Ectodermal cell (in vitro differentiated cells): ENCODE results near the gene NIPSNAP3A. TPM values are rescaled to one million over a fixed set of nuclear protein-coding genes. Genes with fewer than 3 reads are reported as not detected.
"Not testable (repeated sequence)": the region's sequence is repeated elsewhere in the genome, so short reads cannot be mapped to it uniquely, and the experiment has no call there.

Experiments used
- H3K27ac ChIP-seq: 2 replicates; pipeline ENCODE4 v1.7.0; 2013; ENCODE audit warnings: mild to moderate bottlenecking, low read depth, low read length; ENCODE audit not compliant: insufficient read depth, poor library complexity, severe bottlenecking
- H3K27me3 ChIP-seq: 2 replicates; pipeline ENCODE4 v1.7.0; 2013; ENCODE audit warnings: mild to moderate bottlenecking, low read length; ENCODE audit not compliant: insufficient read depth, control insufficient read depth, poor library complexity, severe bottlenecking
- H3K36me3 ChIP-seq: one replicate; pipeline ENCODE4 v1.7.0; 2013; ENCODE audit warnings: low read length; ENCODE audit not compliant: control insufficient read depth, insufficient read depth
- H3K4me1 ChIP-seq: one replicate; pipeline ENCODE4 v1.7.0; 2013; ENCODE audit warnings: low read length; ENCODE audit not compliant: control insufficient read depth, insufficient read depth
- H3K4me3 ChIP-seq: 2 replicates; pipeline ENCODE4 v1.7.0; 2013; ENCODE audit warnings: low read depth, low read length, control low read depth; ENCODE audit not compliant: insufficient read depth
- H3K9me3 ChIP-seq: 2 replicates; pipeline ENCODE4 v1.7.0; 2013; ENCODE audit warnings: mild to moderate bottlenecking, low read length, moderate library complexity; ENCODE audit not compliant: control insufficient read depth
- WGBS, 2 experiments: methylation state at CpG; one replicate each; pipeline ENCODE4 v1.1.7; 2013; ENCODE audit warnings: missing lambda C conversion rate in 2 of 2; 5-methylcytosine and 5-hydroxymethylcytosine counted together
- polyA plus RNA-seq, 4 experiments: library from polyadenylated mRNA; stranded (reverse); fragments of 50-300 nt; gene quantifications; one replicate each; pipeline ENCODE4 v1.2.3, GENCODE V29; 2013

Gene NIPSNAP3A
- 29.4 TPM for polyA plus RNA-seq (2013, experiment 1 of 4)
- 30.4 TPM for polyA plus RNA-seq (2013, experiment 2 of 4)
- polyA plus RNA-seq (2013, experiment 3 of 4) = 30.5 TPM
- 28.9 TPM for polyA plus RNA-seq (2013, experiment 4 of 4)

GRCh38 chr9:104747565-104748358, at the start of gene NIPSNAP3A:
Gene NIPSNAP3A (plus strand): TSS chr9:104747683. CDS start chr9:104747793, 110 bp downstream.
- H3K27ac ChIP-seq = no peak within 1 kb of the TSS
- peaks cover 8% of the 10 kb centered on the region for H3K4me1 ChIP-seq
- H3K9me3 ChIP-seq = no peaks in the 10 kb centered on the region
- H3K36me3 ChIP-seq = no peaks in the 10 kb centered on the region
- no peaks in the 10 kb centered on the region for H3K27me3 ChIP-seq
- WGBS, 2 experiments = 0 to 1% methylated on average over 71 of the region's 71 CpGs
- peak within 1 kb of the TSS; percentile 79 for H3K4me3 ChIP-seq

- no peaks in the 10 kb centered on the region for H3K27me3 ChIP-seq
- H3K4me1 ChIP-seq = no peaks in the 10 kb centered on the region
- H3K27ac ChIP-seq = no peak overlapping the region
- H3K36me3 ChIP-seq = no peaks in the 10 kb centered on the region
- H3K9me3 ChIP-seq = no peaks in the 10 kb centered on the region
- WGBS, 2 experiments = 87 to 90% methylated on average over 3 of the region's 3 CpGs
- H3K4me3 ChIP-seq = no peak overlapping the region
Measured at GRCh38 chr9:104700306-104700705, 47.2 kb upstream of the NIPSNAP3A start.

- not testable (repeated sequence) for H3K4me1 ChIP-seq, H3K4me3 ChIP-seq, H3K36me3 ChIP-seq, H3K9me3 ChIP-seq, H3K27ac ChIP-seq, H3K27me3 ChIP-seq
- 100% methylated on average over 1 of the region's 1 CpG; no CpG with 5 or more reads in 1 of the 2 experiments for WGBS, 2 experiments
Measured at GRCh38 chr9:104708737-104709136, 38.7 kb upstream of the NIPSNAP3A start.

- H3K4me3 ChIP-seq = no peak overlapping the region
- H3K27ac ChIP-seq = no peak overlapping the region
- H3K9me3 ChIP-seq = no peaks in the 10 kb centered on the region
- H3K27me3 ChIP-seq = no peaks in the 10 kb centered on the region
- WGBS, 2 experiments = 92 to 96% methylated on average over 4 of the region's 4 CpGs
- no peaks in the 10 kb centered on the region for H3K4me1 ChIP-seq
- H3K36me3 ChIP-seq = no peaks in the 10 kb centered on the region
Measured at GRCh38 chr9:104711604-104712003, 35.9 kb upstream of the NIPSNAP3A start.

GRCh38 chr9:104725014-104725413, 22.5 kb upstream of the NIPSNAP3A start:
- no peak overlapping the region for H3K27ac ChIP-seq
- WGBS, 2 experiments = 92 to 95% methylated on average over 5 of the region's 5 CpGs

GRCh38 chr9:104738452-104738851, 9.0 kb upstream of the NIPSNAP3A start:
- H3K36me3 ChIP-seq = no peaks in the 10 kb centered on the region
- no peaks in the 10 kb centered on the region for H3K9me3 ChIP-seq
- H3K4me3 ChIP-seq = no peak overlapping the region
- 72 to 75% methylated on average over 3 of the region's 3 CpGs for WGBS, 2 experiments
- H3K27me3 ChIP-seq = no peaks in the 10 kb centered on the region
- H3K4me1 ChIP-seq = no peaks in the 10 kb centered on the region
- H3K27ac ChIP-seq = no peak overlapping the region

More at GRCh38 chr9:104725014-104725413, 22.5 kb upstream of the NIPSNAP3A start:
- Histone ChIP-seq H3K4me3 (no peak overlapping the region), H3K27me3 (no peaks in the 10 kb centered on the region), H3K4me1 (no peaks in the 10 kb centered on the region), H3K36me3 (no peaks in the 10 kb centered on the region), H3K9me3 (no peaks in the 10 kb centered on the region)

GRCh38 chr9:104740621-104741020, 6.9 kb upstream of the NIPSNAP3A start:
- Histone ChIP-seq H3K4me3 (no peak overlapping the region), H3K36me3 (no peaks in the 10 kb centered on the region), H3K27ac (no peak overlapping the region), H3K9me3 (no peaks in the 10 kb centered on the region), H3K4me1 (no peaks in the 10 kb centered on the region), H3K27me3 (no peaks in the 10 kb centered on the region)
- WGBS, 2 experiments = 100% methylated on average over 1 of the region's 1 CpG; no CpG with 5 or more reads in 1 of the 2 experiments

GRCh38 chr9:104743376-104743985, 4.0 kb upstream of the NIPSNAP3A start:
- WGBS, 2 experiments = 32 to 35% methylated on average over 6 of the region's 7 CpGs
- no peak overlapping the region for H3K27ac ChIP-seq
- no peaks in the 10 kb centered on the region for H3K27me3 ChIP-seq
- no peaks in the 10 kb centered on the region for H3K36me3 ChIP-seq
- H3K4me1 ChIP-seq = peaks cover 2% of the 10 kb centered on the region
- no peak overlapping the region for H3K4me3 ChIP-seq
- H3K9me3 ChIP-seq = no peaks in the 10 kb centered on the region

GRCh38 chr9:104745852-104746251, 1.6 kb upstream of the NIPSNAP3A start:
- H3K27ac ChIP-seq = no peak overlapping the region
- no peaks in the 10 kb centered on the region for H3K36me3 ChIP-seq
- no peak overlapping the region for H3K4me3 ChIP-seq
- no CpG with 5 or more reads among the region's 1 CpG for WGBS, 2 experiments
- H3K27me3 ChIP-seq = no peaks in the 10 kb centered on the region
- H3K4me1 ChIP-seq = peaks cover 8% of the 10 kb centered on the region
- H3K9me3 ChIP-seq = no peaks in the 10 kb centered on the region

GRCh38 chr9:104746285-104746684, 1.2 kb upstream of the NIPSNAP3A start:
- H3K27me3 ChIP-seq = no peaks in the 10 kb centered on the region
- no peaks in the 10 kb centered on the region for H3K9me3 ChIP-seq
- H3K4me1 ChIP-seq = peaks cover 8% of the 10 kb centered on the region
- no peak overlapping the region for H3K4me3 ChIP-seq
- WGBS, 2 experiments = 90 to 97% methylated on average over 2 of the region's 2 CpGs
- H3K27ac ChIP-seq = no peak overlapping the region
- H3K36me3 ChIP-seq = no peaks in the 10 kb centered on the region
